ENCODE results near the gene LEO1. TPM values are rescaled to one million over a fixed set of nuclear protein-coding genes. Genes with fewer than 3 reads are reported as not detected.

LEO1 gene
- total and polyA plus RNA-seq, 2 of the 13 experiments (the other 11 are each of a cell fraction or from before 2014, with no cell fraction given), result 17.0 to 60.3 TPM

GRCh38 chr15:52018693-52019393 is 47.3 kb upstream of the LEO1 start, which contains the start of gene MAPK6 (continued):
- TF ChIP-seq GABPA (IDR thresholded peaks at IDR 0.05; ENCODE audit: low read depth, low read length), result no peak
- TF ChIP-seq GABPA (CRISPR knock-in tag; IDR thresholded peaks at IDR 0.05; ENCODE audit: low read depth), result no peak
- TF ChIP-seq KAT8 (CRISPR knock-in tag; IDR thresholded peaks at IDR 0.05), result peak; percentile 81
- TF ChIP-seq ZNF343 (CRISPR knock-in tag; IDR thresholded peaks at IDR 0.05), result no peak; the same call in none of the 2 replicates
- peak; percentile 71; the same call in 1 of the 2 replicates for TF ChIP-seq ZNF878 (CRISPR knock-in tag; IDR thresholded peaks at IDR 0.05)
- TF ChIP-seq KDM3A (CRISPR knock-in tag; IDR thresholded peaks at IDR 0.05; ENCODE audit: low read depth), result no peak; the same call in 1 of the 2 replicates
- TF ChIP-seq ZNF12 (CRISPR knock-in tag; IDR thresholded peaks at IDR 0.05), result no peak
- TF ChIP-seq ZNF121 (CRISPR knock-in tag; IDR thresholded peaks at IDR 0.05), result no peak
- TF ChIP-seq JARID2 (CRISPR knock-in tag; IDR thresholded peaks at IDR 0.05; ENCODE audit: insufficient replicate concordance), result no peak
- TF ChIP-seq REXO4 (CRISPR knock-in tag; IDR thresholded peaks at IDR 0.05; ENCODE audit: borderline replicate concordance), result 0 out of 2 replicates have a peak, but pooled peaks have one; percentile 32
- TF ChIP-seq NBN (conservative IDR thresholded peaks at IDR 0.05), result no peak
- peak; percentile 77; the same call in 1 of the 2 replicates for TF ChIP-seq MLX (CRISPR knock-in tag; IDR thresholded peaks at IDR 0.05)
- TF ChIP-seq KMT2A (CRISPR knock-in tag; IDR thresholded peaks at IDR 0.05), result peak; percentile 70; the same call in 1 of the 2 replicates
- TF ChIP-seq ATF1 (CRISPR knock-in tag; IDR thresholded peaks at IDR 0.05), result peak; percentile 60; the same call in 1 of the 2 replicates
- TF ChIP-seq, protein P1, sequence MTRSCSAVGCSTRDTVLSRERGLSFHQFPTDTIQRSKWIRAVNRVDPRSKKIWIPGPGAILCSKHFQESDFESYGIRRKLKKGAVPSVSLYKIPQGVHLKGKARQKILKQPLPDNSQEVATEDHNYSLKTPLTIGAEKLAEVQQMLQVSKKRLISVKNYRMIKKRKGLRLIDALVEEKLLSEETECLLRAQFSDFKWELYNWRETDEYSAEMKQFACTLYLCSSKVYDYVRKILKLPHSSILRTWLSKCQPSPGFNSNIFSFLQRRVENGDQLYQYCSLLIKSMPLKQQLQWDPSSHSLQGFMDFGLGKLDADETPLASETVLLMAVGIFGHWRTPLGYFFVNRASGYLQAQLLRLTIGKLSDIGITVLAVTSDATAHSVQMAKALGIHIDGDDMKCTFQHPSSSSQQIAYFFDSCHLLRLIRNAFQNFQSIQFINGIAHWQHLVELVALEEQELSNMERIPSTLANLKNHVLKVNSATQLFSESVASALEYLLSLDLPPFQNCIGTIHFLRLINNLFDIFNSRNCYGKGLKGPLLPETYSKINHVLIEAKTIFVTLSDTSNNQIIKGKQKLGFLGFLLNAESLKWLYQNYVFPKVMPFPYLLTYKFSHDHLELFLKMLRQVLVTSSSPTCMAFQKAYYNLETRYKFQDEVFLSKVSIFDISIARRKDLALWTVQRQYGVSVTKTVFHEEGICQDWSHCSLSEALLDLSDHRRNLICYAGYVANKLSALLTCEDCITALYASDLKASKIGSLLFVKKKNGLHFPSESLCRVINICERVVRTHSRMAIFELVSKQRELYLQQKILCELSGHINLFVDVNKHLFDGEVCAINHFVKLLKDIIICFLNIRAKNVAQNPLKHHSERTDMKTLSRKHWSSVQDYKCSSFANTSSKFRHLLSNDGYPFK (CRISPR knock-in tag; IDR thresholded peaks at IDR 0.05; ENCODE audit: borderline replicate concordance), result peak; percentile 81
- TF ChIP-seq, protein P2, sequence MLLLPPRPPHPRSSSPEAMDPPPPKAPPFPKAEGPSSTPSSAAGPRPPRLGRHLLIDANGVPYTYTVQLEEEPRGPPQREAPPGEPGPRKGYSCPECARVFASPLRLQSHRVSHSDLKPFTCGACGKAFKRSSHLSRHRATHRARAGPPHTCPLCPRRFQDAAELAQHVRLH (CRISPR knock-in tag; IDR thresholded peaks at IDR 0.05; ENCODE audit: borderline replicate concordance, low read depth), result peak; percentile 85
- TF ChIP-seq EP300 (IDR thresholded peaks at IDR 0.05; ENCODE audit: low read depth in 2 of 2, low read length in 2 of 2), result peak; percentile 11 to 23; a peak in 1 of 4 replicates
- TF ChIP-seq EP300 (CRISPR knock-in tag; IDR thresholded peaks at IDR 0.05; ENCODE audit: borderline replicate concordance), result peak; percentile 39; the same call in 1 of the 2 replicates
- TF ChIP-seq ZMYM2 (CRISPR knock-in tag; IDR thresholded peaks at IDR 0.05), result peak; percentile 95
- peak; percentile 47; the same call in 1 of the 2 replicates for TF ChIP-seq RFXAP (CRISPR knock-in tag; IDR thresholded peaks at IDR 0.05; ENCODE audit: borderline replicate concordance)
- peak; percentile 87 for TF ChIP-seq ZNF138 (CRISPR knock-in tag; IDR thresholded peaks at IDR 0.05; ENCODE audit: low read depth)
- 0 out of 2 replicates have a peak, but pooled peaks have one; percentile 67 for TF ChIP-seq DNMT1 (CRISPR knock-in tag; IDR thresholded peaks at IDR 0.05)
- TF ChIP-seq SOX5 (CRISPR knock-in tag; IDR thresholded peaks at IDR 0.05; ENCODE audit: borderline replicate concordance), result peak; percentile 69; the same call in 1 of the 2 replicates
- TF ChIP-seq MZF1 (CRISPR knock-in tag; IDR thresholded peaks at IDR 0.05; ENCODE audit: borderline replicate concordance), result no peak
- 0 out of 2 replicates have a peak, but pooled peaks have one; percentile 19 for TF ChIP-seq NFKBIZ (CRISPR knock-in tag; IDR thresholded peaks at IDR 0.05)
- peak; percentile 95 for TF ChIP-seq SRY (CRISPR knock-in tag; IDR thresholded peaks at IDR 0.05)
- no peak for TF ChIP-seq CHD2 (IDR thresholded peaks at IDR 0.05; ENCODE audit: low read depth, low read length)
- TF ChIP-seq ZNF569 (CRISPR knock-in tag; IDR thresholded peaks at IDR 0.05; ENCODE audit: borderline replicate concordance), result no peak

Data from HepG2 (cell line).